GM18511 (cell line): ENCODE results near the gene COMMD1.
"Not testable (repeated sequence)": the region's sequence is repeated elsewhere in the genome, so short reads cannot be mapped to it uniquely, and the experiment has no call there.

Experiments
- ATAC-seq: cut with Tn5 transposase; IDR thresholded peaks from one replicate; pipeline ENCODE4 v1.9.1; 2021; ENCODE audit warnings: mild to moderate bottlenecking, moderate library complexity; ENCODE audit not compliant: unreplicated experiment

COMMD1 gene

GRCh38 chr2:61922714-61923113 lies 17.2 kb downstream of the COMMD1 start:
- ATAC-seq: no peak

- ATAC-seq: no peak
Observed at GRCh38 chr2:61924895-61925663, 19.6 kb downstream of the COMMD1 start.

GRCh38 chr2:61926531-61927477 lies 21.3 kb downstream of the COMMD1 start:
- ATAC-seq: no peak

DNA sequence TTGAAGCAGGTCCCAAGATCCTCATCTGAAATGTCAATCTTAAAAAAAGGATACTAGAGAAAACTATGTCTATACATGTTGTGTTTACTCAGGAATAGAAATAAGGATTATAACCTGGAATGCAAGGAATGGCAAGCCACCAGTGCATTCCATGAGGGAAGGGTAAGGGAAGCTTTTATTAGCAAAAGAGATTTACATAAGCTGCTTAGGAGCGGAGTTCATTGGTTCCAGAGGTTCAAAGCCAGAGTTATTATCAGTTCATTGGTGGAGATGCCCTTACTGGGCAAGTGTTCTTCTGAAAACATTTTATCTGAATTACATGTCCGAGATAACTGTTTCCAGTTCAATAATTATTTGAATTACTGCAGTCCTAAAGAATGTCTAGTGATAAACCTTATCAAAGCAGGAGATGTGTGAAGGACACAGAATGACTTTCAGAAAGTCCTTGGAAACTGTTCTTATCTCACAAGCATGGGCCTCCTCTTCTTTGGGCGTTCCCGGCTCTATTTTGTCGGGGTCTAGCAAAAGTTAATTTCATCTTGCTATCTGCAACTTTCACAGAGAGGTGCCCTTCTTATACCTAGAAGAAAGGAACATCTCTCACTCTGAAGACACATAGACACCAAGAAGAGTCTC lies 23.5 kb downstream of the COMMD1 start:
- ATAC-seq: no peak

GRCh38 chr2:61937098-61937497 lies 31.6 kb downstream of the COMMD1 start:
- no peak for ATAC-seq

- ATAC-seq: no peak
Observed at GRCh38 chr2:61937886-61938285, 32.4 kb downstream of the COMMD1 start.

GRCh38 chr2:61938511-61938910 lies 33.0 kb downstream of the COMMD1 start:
- ATAC-seq: no peak

DNA sequence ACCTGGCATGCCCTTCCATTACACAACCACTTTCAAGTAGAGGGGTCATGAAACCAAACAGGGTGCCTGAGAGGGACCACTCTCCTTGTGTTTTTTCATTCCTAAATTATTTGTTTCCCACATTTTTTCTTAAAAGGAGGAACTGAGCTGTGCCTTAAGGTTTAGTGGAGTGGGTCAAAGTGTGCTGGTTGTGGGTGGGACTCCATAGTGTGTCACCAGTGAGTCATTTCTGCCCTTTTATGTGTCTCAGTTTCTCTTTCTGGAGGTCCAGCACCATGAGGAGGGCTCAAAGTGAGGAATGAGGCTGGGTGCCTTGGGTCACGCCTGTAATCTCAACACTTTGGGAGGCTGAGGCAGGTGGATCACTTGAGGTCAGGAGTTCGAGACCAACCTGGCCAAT lies 37.8 kb downstream of the COMMD1 start:
- ATAC-seq: no peak

- ATAC-seq: no peak
Observed at GRCh38 chr2:61946666-61947065, 41.2 kb downstream of the COMMD1 start.

- no peak for ATAC-seq
Observed at GRCh38 chr2:61948661-61949457, 43.4 kb downstream of the COMMD1 start.

DNA sequence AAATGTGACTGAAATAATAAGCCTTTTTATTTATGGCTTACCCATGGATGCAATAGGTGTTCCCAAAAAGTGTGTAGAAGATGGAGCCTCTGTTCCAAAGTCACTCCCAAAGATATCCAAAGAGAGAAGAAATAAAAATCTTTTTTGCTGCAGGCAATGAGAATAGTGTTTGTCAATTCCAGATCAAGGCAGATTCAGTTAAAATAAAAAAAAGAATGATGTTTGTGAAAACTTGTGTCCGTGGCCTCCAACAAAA lies 43.9 kb downstream of the COMMD1 start:
- no peak for ATAC-seq

DNA sequence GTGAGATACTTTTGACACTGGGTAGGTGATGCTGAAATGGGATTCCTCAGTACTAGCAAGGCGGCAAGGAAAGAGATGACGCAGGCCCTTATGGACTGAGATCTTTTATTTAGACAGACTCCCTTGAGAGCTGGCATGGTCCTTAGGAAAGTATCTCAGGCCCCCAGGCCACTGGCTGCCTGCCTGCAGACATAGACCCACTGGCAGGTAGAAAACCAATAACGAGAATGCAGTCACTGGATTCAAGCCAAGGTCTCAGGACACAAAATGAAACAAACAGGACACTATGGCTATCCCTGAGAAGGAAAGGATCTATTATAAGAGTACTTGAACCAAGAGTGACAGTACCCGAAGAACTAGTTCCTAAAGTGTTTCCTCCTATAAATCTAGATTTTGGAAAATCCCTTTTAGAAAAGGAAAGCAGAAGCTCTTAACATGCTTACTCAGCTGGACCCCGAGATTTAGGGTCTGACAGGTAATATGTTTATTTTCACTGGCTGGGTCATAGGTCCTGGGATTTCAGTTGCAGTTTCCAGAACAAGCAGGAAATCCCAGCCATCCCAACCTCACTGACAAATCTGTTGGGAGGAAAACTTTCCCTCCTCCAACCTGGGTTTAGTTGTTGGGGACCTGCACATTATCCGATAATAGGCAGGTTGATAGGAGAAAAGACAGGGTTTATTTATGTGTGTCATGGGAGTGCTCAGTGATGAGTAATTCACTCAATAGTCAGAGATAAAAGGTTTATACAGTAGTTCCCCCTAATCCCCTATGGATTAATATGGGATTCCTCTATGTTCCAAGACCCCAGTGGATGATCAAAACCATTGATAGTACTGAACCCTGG lies 44.5 kb downstream of the COMMD1 start:
- ATAC-seq: no peak

- no peak for ATAC-seq
Observed at GRCh38 chr2:61950571-61951315, 45.3 kb downstream of the COMMD1 start.

- ATAC-seq: no peak
Observed at GRCh38 chr2:61951881-61952280, 46.4 kb downstream of the COMMD1 start.

DNA sequence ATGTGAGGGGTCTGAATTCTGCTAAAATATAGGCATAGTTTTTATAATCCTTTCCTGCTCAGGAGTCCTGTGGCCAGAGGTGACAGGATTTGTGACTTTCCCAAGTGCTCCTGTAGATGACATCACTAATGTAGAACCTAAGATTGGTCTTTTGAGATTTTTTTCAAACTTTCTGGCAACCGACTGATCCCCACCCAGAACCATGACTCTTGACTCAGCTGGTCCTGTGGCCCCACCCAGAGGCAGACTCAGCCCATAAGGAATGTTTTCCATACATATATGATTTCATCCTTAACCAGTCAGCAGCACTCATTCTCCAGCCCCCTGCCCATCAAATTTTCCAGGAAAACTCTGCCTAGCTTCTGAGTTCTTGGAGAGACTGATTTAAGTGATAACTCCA lies 46.8 kb downstream of the COMMD1 start:
- no peak for ATAC-seq

DNA sequence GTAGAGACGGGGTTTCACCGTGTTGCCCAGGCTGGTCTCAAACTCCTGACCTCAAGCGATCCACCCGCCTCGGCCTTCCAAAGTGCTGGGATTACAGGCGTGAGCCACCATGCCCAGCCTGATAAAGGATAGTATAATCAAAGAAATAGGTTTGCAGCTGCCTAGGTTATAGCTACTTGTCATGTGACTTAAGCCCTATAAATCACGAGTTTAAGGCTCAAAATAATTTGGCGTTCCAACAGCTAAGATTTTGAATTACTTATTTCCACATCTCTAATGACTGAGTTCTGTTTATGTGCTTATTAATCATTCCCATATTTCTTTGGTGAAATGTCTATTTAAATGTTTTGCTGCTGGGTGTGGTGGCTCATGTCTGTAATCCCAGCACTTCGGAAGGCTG lies 49.4 kb downstream of the COMMD1 start:
- not testable (repeated sequence) for ATAC-seq

DNA sequence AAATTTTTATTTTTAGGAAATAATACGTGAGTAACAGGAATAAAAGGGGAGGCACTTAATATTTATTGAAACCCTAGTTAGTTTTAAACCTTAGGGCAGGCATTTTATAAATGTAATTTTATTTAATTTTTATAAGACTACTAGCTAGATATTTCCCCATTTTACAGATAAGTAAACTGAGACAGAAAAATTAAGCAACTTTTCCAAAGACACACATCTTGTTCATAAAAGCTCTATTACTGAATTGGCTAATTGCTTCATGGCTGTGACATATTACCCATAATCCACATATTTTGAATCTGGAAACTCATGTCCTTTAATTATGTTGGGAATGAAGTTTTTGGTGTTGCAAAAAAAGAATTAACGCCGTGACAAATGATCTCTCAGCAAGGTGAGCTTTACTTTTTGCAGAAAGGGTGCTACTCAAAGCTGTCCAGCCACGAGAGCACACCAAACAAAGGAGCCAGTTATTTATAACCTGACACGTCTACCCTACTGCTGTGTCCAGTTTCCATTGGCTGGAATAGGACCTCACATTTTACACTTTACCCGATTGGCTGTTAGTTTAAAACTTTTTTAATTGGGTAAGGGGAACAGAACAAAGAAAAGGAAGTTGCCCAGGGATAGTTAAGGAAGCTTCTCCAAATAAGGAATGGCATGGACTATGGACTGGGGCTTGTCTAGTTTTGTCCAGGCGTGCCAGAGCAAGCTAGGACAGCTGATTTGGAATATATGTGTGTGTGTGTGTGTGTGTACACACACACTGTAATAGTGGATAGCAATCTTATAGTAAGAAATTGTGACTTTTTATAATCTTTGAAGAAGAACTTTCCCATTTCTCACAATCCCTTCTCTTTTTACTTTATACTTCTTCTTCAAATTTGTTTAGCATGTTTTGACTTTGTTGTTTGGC lies 54.2 kb downstream of the COMMD1 start:
- no peak for ATAC-seq

- no peak for ATAC-seq
Observed at GRCh38 chr2:61961231-61961901, 55.9 kb downstream of the COMMD1 start.
